PC-3 (cell line): ENCODE results near the gene SPEM1.

Experiments
- EZH2phosphoT487 ChIP-seq: fragments of 300-600 bp; sonication (generic); IDR thresholded peaks from 2 replicates; pipeline ENCODE4 v1.6.1; 2018; ENCODE audit warnings: mild to moderate bottlenecking, antibody characterized with exemption, low read length, borderline replicate concordance
- TF ChIP-seq, protein P1 (sequence below): fragments of 300-600 bp; sonication (generic); conservative IDR thresholded peaks from 2 replicates; pipeline ENCODE4 v1.5.1; 2017; ENCODE audit warnings: antibody characterized with exemption, low read depth, mild to moderate bottlenecking, low read length

DNA sequence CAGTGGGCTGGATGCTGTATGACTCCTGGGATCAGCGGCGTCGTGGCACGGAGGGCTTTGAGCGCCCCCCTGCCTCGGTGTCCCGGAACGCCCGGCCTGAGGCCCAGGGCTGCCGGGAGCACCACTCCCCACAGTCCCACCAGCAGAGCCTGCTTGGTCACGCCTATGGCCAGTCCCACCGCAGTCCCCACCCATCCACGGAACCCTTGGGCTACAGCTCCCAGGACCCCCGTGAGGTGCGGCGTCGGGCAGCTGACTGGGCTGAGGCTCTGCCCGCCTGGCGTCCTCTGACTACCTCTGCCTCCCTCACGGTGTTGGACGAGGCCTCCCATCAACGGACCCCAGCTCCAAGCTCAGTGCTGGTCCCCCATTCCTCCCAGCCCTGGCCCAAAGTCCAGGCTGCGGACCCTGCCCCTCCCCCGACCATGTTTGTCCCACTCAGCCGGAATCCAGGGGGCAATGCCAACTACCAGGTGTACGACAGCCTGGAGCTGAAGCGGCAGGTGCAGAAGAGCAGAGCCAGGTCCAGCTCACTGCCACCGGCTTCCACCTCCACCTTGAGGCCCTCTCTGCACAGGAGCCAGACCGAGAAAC is 6.9 kb downstream of the SPEM1 start:
- TF ChIP-seq, protein P1, sequence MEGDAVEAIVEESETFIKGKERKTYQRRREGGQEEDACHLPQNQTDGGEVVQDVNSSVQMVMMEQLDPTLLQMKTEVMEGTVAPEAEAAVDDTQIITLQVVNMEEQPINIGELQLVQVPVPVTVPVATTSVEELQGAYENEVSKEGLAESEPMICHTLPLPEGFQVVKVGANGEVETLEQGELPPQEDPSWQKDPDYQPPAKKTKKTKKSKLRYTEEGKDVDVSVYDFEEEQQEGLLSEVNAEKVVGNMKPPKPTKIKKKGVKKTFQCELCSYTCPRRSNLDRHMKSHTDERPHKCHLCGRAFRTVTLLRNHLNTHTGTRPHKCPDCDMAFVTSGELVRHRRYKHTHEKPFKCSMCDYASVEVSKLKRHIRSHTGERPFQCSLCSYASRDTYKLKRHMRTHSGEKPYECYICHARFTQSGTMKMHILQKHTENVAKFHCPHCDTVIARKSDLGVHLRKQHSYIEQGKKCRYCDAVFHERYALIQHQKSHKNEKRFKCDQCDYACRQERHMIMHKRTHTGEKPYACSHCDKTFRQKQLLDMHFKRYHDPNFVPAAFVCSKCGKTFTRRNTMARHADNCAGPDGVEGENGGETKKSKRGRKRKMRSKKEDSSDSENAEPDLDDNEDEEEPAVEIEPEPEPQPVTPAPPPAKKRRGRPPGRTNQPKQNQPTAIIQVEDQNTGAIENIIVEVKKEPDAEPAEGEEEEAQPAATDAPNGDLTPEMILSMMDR, result no peak
- no peak for TF ChIP-seq EZH2phosphoT487
